Measurements from ENCODE around the gene MRPL1. TPM values are rescaled to one million over a fixed set of nuclear protein-coding genes. Genes with fewer than 3 reads are reported as not detected.

Gene MRPL1
- total and polyA plus RNA-seq, 10 donors = 14.4 to 53.7 (median 26.6) TPM

- no peaks in the 10 kb centered on the region for H3K27me3 ChIP-seq (replicated peaks in 1 of 7)
- no peaks in the 10 kb centered on the region for H3K9me3 ChIP-seq
- intact Hi-C loops (cut with DNase I; ENCODE audit: low total_unique reads) = no loop called here
- peak overlapping the region in 2 of 8 donors; percentile 79 to 86 for H3K4me3 ChIP-seq
- peak overlapping the region; percentile 98 to 100 (median 100) for H3K27ac ChIP-seq
- WGBS, 5 donors = 5 to 24% (median 17%) methylated on average over 1 of the region's 1 CpG
- H3K4me1 ChIP-seq = peaks cover 8 to 66% (median 51%) of the 10 kb centered on the region in 6 donors
- DNase-seq = no peak
- H3K36me3 ChIP-seq = no peaks in the 10 kb centered on the region
- no peak for TF ChIP-seq CTCF (IDR thresholded peaks at IDR 0.05 in 8 of 11, conservative IDR thresholded peaks at IDR 0.05 in 3 of 11)
- TF ChIP-seq POLR2A (IDR thresholded peaks at IDR 0.05) = peak in 2 of 3 donors; percentile 20 to 52
- TF ChIP-seq POLR2AphosphoS5 (IDR thresholded peaks at IDR 0.05) = peak in 1 of 3 donors; percentile 79
Measured at GRCh38 chr4:77821775-77822174, 40.9 kb upstream of the MRPL1 start.

GRCh38 chr4:77826275-77826674 is 36.4 kb upstream of the MRPL1 start:
- intact Hi-C loops (cut with DNase I; ENCODE audit: low total_unique reads) = no loop called here
- no peak overlapping the region for H3K4me3 ChIP-seq

GRCh38 chr4:77827343-77827742 is 35.3 kb upstream of the MRPL1 start:
- intact Hi-C loops (cut with DNase I; ENCODE audit: low total_unique reads) = no loop called here
- no peak for DNase-seq
- Histone ChIP-seq H3K36me3 (no peaks in the 10 kb centered on the region), H3K9me3 (no peaks in the 10 kb centered on the region), H3K4me1 (peaks cover 5 to 47% (median 35%) of the 10 kb centered on the region in 6 donors), H3K27me3 (replicated peaks in 1 of 7) (no peaks in the 10 kb centered on the region), H3K27ac (peak overlapping the region in 7 of 8 donors; percentile 21 to 78 (median 63)), H3K4me3 (no peak overlapping the region)
- TF ChIP-seq CTCF (IDR thresholded peaks at IDR 0.05 in 8 of 11, conservative IDR thresholded peaks at IDR 0.05 in 3 of 11) (no peak), POLR2A (IDR thresholded peaks at IDR 0.05) (no peak), POLR2AphosphoS5 (IDR thresholded peaks at IDR 0.05) (no peak)

More at GRCh38 chr4:77826275-77826674, 36.4 kb upstream of the MRPL1 start:
- Histone ChIP-seq H3K4me1 (peaks cover 6 to 58% (median 45%) of the 10 kb centered on the region in 6 donors), H3K9me3 (no peaks in the 10 kb centered on the region), H3K27me3 (replicated peaks in 1 of 7) (no peaks in the 10 kb centered on the region), H3K27ac (peak overlapping the region in 6 of 8 donors; percentile 16 to 78 (median 67)), H3K36me3 (no peaks in the 10 kb centered on the region)
- 64 to 76% (median 73%) methylated on average over 6 of the region's 6 CpGs for WGBS, 5 donors
- TF ChIP-seq CTCF (IDR thresholded peaks at IDR 0.05 in 8 of 11, conservative IDR thresholded peaks at IDR 0.05 in 3 of 11) = no peak
- TF ChIP-seq POLR2A (IDR thresholded peaks at IDR 0.05) = no peak
- no peak for TF ChIP-seq POLR2AphosphoS5 (IDR thresholded peaks at IDR 0.05)
- DNase-seq = no peak

- no peak for TF ChIP-seq POLR2A (IDR thresholded peaks at IDR 0.05)
- TF ChIP-seq CTCF (IDR thresholded peaks at IDR 0.05 in 8 of 11, conservative IDR thresholded peaks at IDR 0.05 in 3 of 11) = no peak
- TF ChIP-seq POLR2AphosphoS5 (IDR thresholded peaks at IDR 0.05) = no peak
- H3K36me3 ChIP-seq = no peaks in the 10 kb centered on the region
- no peaks in the 10 kb centered on the region for H3K27me3 ChIP-seq (replicated peaks in 1 of 7)
- H3K9me3 ChIP-seq = no peaks in the 10 kb centered on the region
- no peak overlapping the region for H3K4me3 ChIP-seq
- intact Hi-C loops (cut with DNase I; ENCODE audit: low total_unique reads) = no loop called here
- WGBS, 5 donors = 75 to 89% (median 86%) methylated on average over 2 of the region's 2 CpGs
- peaks cover 0 to 3% (median under 1%) of the 10 kb centered on the region in 6 donors for H3K4me1 ChIP-seq
- no peak overlapping the region for H3K27ac ChIP-seq
- no peak for DNase-seq
Measured at GRCh38 chr4:77833126-77833724, 29.4 kb upstream of the MRPL1 start.
